ENCODE data around the gene RHCG. TPM values are rescaled to one million over a fixed set of nuclear protein-coding genes. Genes with fewer than 3 reads are reported as not detected.
"Not testable (repeated sequence)": the region's sequence is repeated elsewhere in the genome, so short reads cannot be mapped to it uniquely, and the experiment has no call there.

The RHCG gene
- total RNA-seq, 2 donors from 2014 or later = not detected

DNA sequence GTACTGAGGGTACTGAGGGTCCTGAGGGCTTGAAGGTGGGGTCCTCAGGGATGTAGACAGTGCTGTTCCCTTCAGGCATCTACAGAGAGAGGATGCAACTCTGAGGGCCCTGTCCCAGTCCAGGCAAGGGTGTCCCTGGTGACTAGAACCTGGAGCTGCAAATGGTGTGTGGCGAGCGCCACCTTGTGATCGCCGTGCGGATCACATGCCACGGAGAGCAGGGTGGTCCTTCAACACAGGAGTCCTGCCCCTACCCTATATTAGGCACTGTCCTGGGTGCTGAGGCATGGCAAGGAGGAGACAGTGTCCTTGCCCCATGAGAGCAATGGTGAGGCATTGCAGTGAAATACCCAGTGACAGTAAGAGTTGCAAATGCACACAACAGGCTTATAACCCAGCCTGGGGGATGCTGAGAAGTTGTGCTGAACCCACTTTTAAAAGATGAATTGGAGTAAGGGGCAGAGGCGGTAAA lies 23.6 kb downstream of the RHCG start:
- Histone ChIP-seq H3K9ac (ENCODE audit: extremely low read depth, low read length, poor library complexity, severe bottlenecking) (no peak overlapping the region), H3K4me1 (ENCODE audit: control insufficient read depth, insufficient read depth, low read length) (no peaks in the 10 kb centered on the region), H3K9me3 (ENCODE audit: control insufficient read depth, low read length) (no peaks in the 10 kb centered on the region), H3K27ac (ENCODE audit: low read depth, low read length) (no peak overlapping the region), H3K36me3 (ENCODE audit: control insufficient read depth, insufficient read depth, low read length) (no peaks in the 10 kb centered on the region), H3K4me3 (ENCODE audit: low read length) (no peak overlapping the region), H3K27me3 (ENCODE audit: control insufficient read depth, insufficient read depth, low read length, poor library complexity, severe bottlenecking) (peaks cover 41% of the 10 kb centered on the region)
- H3K4me1 Mint-ChIP-seq = peaks cover 4% of the 10 kb centered on the region
- H3K27ac Mint-ChIP-seq = no peak overlapping the region
- H3K4me3 Mint-ChIP-seq = no peak overlapping the region
- 0 to 10% methylated on average over 6 to 7 of the region's 7 CpGs for WGBS, 2 experiments (ENCODE audit: insufficient coverage in 1 of 2, insufficient read length in 1 of 2)
- peak; percentile 99 for DNase-seq
- peaks cover 34% of the 10 kb centered on the region for H3K27me3 Mint-ChIP-seq (ENCODE audit: insufficient read depth)
- H3K36me3 Mint-ChIP-seq (ENCODE audit: low read depth) = no peaks in the 10 kb centered on the region
- H3K9me3 Mint-ChIP-seq = no peaks in the 10 kb centered on the region
- TF ChIP-seq, protein P1, sequence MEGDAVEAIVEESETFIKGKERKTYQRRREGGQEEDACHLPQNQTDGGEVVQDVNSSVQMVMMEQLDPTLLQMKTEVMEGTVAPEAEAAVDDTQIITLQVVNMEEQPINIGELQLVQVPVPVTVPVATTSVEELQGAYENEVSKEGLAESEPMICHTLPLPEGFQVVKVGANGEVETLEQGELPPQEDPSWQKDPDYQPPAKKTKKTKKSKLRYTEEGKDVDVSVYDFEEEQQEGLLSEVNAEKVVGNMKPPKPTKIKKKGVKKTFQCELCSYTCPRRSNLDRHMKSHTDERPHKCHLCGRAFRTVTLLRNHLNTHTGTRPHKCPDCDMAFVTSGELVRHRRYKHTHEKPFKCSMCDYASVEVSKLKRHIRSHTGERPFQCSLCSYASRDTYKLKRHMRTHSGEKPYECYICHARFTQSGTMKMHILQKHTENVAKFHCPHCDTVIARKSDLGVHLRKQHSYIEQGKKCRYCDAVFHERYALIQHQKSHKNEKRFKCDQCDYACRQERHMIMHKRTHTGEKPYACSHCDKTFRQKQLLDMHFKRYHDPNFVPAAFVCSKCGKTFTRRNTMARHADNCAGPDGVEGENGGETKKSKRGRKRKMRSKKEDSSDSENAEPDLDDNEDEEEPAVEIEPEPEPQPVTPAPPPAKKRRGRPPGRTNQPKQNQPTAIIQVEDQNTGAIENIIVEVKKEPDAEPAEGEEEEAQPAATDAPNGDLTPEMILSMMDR (conservative IDR thresholded peaks at IDR 0.05) = peak; percentile 96

DNA sequence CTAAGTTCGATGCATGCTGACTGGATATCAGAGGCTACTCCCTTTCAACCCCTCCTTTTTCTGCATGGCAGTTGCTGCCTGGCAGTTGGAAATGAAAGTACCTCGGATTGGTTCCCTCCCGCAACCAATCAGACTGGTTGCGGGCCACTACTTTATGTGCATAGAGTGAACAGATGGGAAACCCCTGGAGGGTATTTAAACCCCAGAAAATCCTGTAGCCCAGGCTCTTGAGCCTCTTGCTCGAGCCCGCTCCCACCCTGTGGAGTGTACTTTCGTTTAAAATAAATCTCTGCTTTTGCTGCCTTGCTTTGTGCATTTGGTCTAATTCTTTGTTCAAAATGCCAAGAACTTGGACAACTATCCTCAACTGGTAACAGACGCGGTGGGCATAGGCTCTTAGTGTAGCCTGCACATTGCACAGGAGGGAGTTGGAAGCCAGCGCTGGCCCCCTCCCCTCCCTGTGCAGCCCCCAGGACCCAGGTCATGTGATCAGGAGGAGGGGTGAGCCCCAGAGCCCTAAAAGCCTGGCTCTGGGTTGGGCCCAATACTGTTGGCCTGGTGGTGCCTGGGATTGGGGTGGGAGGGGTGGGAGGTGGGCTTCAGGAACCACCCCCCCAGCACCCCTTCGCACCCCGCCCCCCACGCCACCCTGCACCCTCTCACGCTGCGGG lies 26.8 kb downstream of the RHCG start:
- H3K4me3 ChIP-seq (ENCODE audit: low read length) = no peak overlapping the region
- Mint-ChIP-seq H3K27ac (no peak overlapping the region), H3K4me1 (peaks cover 4% of the 10 kb centered on the region), H3K9me3 (no peaks in the 10 kb centered on the region), H3K4me3 (no peak overlapping the region), H3K27me3 (ENCODE audit: insufficient read depth) (peaks cover 9% of the 10 kb centered on the region), H3K36me3 (ENCODE audit: low read depth) (no peaks in the 10 kb centered on the region)
- WGBS, 2 experiments (ENCODE audit: insufficient coverage in 1 of 2, insufficient read length in 1 of 2) = 69 to 71% methylated on average over 8 to 15 of the region's 15 CpGs
- peaks cover 16% of the 10 kb centered on the region for H3K27me3 ChIP-seq (ENCODE audit: control insufficient read depth, insufficient read depth, low read length, poor library complexity, severe bottlenecking)
- no peaks in the 10 kb centered on the region for H3K36me3 ChIP-seq (ENCODE audit: control insufficient read depth, insufficient read depth, low read length)
- H3K27ac ChIP-seq (ENCODE audit: low read depth, low read length) = peak overlapping the region; percentile 42
- TF ChIP-seq, protein P1 (conservative IDR thresholded peaks at IDR 0.05) = no peak
- no peak for DNase-seq
- H3K4me1 ChIP-seq (ENCODE audit: control insufficient read depth, insufficient read depth, low read length) = no peaks in the 10 kb centered on the region
- H3K9me3 ChIP-seq (ENCODE audit: control insufficient read depth, low read length) = no peaks in the 10 kb centered on the region
- no peak overlapping the region for H3K9ac ChIP-seq (ENCODE audit: extremely low read depth, low read length, poor library complexity, severe bottlenecking)

DNA sequence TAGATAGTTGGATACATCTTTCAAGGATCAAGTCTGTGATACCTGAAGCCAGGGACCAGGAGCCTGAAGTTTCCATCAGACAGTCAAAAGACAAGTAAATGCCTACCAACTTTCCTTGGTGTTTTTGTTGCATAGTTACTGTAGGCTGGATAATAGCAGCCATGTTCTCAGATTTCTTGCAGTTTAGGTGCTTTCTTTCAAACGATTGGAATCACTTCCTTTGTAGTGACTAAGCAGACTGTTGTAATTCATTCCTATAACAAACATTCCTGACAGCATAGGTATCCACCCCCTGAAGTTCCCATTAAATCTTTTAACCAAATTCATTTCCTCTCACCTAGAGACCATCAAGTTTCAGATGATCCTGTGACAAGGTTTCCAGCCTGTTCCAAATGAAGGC lies 27.6 kb downstream of the RHCG start:
- DNase-seq; H3K9me3 ChIP-seq (ENCODE audit: control insufficient read depth, low read length); H3K36me3 Mint-ChIP-seq (ENCODE audit: low read depth); H3K36me3 ChIP-seq (ENCODE audit: control insufficient read depth, insufficient read depth, low read length); H3K4me3 Mint-ChIP-seq; H3K4me1 ChIP-seq (ENCODE audit: control insufficient read depth, insufficient read depth, low read length); H3K4me3 ChIP-seq (ENCODE audit: low read length); H3K27ac ChIP-seq (ENCODE audit: low read depth, low read length); H3K9me3 Mint-ChIP-seq; H3K4me1 Mint-ChIP-seq; H3K9ac ChIP-seq (ENCODE audit: extremely low read depth, low read length, poor library complexity, severe bottlenecking); H3K27me3 ChIP-seq (ENCODE audit: control insufficient read depth, insufficient read depth, low read length, poor library complexity, severe bottlenecking): not testable (repeated sequence)
- 33% methylated on average over 1 of the region's 1 CpG for WGBS, 2 experiments (ENCODE audit: insufficient coverage in 1 of 2, insufficient read length in 1 of 2)
- H3K27me3 Mint-ChIP-seq (ENCODE audit: insufficient read depth) = peaks cover 14% of the 10 kb centered on the region
- H3K27ac Mint-ChIP-seq = peak overlapping the region; percentile 12

Measured in endodermal cell (in vitro differentiated cells).